Ishikawa (cell line): ENCODE results near the gene KCTD13.

Source experiments
- EP300 ChIP-seq: IDR thresholded peaks from 2 replicates; pipeline ENCODE4 v1.6.1; 2012; ENCODE audit warnings: borderline replicate concordance
- NFIC ChIP-seq: IDR thresholded peaks from 2 replicates; pipeline ENCODE4 v1.6.1; 2012
- TAF1 ChIP-seq: IDR thresholded peaks from 2 replicates; pipeline ENCODE4 v1.6.1; 2012; ENCODE audit warnings: low read depth, mild to moderate bottlenecking
- TEAD4 ChIP-seq: IDR thresholded peaks from 2 replicates; pipeline ENCODE4 v1.6.1; 2012
- TF ChIP-seq, protein P1 (sequence below): IDR thresholded peaks from 2 replicates; pipeline ENCODE4 v1.6.1; 2012

DNA sequence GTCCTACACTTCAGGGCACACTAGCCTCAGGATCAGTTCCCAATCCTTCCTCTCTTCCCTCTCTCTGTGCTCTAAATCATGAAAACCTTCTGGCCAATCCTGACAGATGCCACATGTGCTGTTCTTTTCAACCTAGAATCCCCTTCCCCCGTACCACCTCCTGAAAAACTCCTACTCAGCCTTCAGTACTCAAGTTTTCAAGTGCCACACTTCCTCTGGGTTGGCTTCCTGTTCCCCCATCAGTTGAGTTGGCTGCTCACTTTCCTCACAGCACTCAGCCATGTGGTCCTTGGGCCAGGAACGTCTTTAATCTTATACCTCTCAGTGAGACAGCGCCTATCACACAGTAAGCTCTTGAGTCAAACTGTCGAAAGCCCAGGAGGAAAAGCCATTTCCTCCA, 22.4 kb downstream of the KCTD13 start:
- TF ChIP-seq, protein P1, sequence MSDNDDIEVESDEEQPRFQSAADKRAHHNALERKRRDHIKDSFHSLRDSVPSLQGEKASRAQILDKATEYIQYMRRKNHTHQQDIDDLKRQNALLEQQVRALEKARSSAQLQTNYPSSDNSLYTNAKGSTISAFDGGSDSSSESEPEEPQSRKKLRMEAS: no peak
- no peak for TF ChIP-seq TAF1
- TF ChIP-seq NFIC: no peak
- no peak for TF ChIP-seq EP300
- no peak for TF ChIP-seq TEAD4
